Gastrocnemius medialis (tissue), 4 donors: ENCODE measurements around the gene SYNDIG1L.

Experiments used
- CTCF ChIP-seq, 5 experiments: fragments of 450-650 bp in 3 of 5; fragments of 200-600 bp in 2 of 5; sonication (generic) in 2 of 5; IDR thresholded peaks in 4 of 5; conservative IDR thresholded peaks in 1 of 5; 1 replicate in 4 of 5; 2 replicates in 1 of 5; pipeline ENCODE4 v1.5.1; 2016 to 2019; ENCODE audit warnings: antibody characterized with exemption in 5 of 5, mild to moderate bottlenecking in 3 of 5, moderate library complexity in 3 of 5
- POLR2A ChIP-seq, 2 donors: fragments of 450-650 bp; IDR thresholded peaks; one replicate each; pipeline ENCODE4 v1.6.1; 2017; ENCODE audit warnings: antibody characterized with exemption in 2 of 2, mild to moderate bottlenecking in 2 of 2, moderate library complexity in 2 of 2

- TF ChIP-seq POLR2A (IDR thresholded peaks at IDR 0.05) (no peak), CTCF (IDR thresholded peaks at IDR 0.05 in 4 of 5, conservative IDR thresholded peaks at IDR 0.05 in 1 of 5) (no peak)
These were observed 43.8 kb upstream of the SYNDIG1L start for GRCh38 chr14:74469548-74470518.
